Natural killer cell (primary cell): ENCODE measurements around the gene MACF1. TPM values are rescaled to one million over a fixed set of nuclear protein-coding genes. Genes with fewer than 3 reads are reported as not detected.

ENCODE experiments used
- ATAC-seq, 3 donors: fragments of 150-1000 bp in 2 of 3; fragments of 200-7000 bp in 1 of 3; cut with Tn5 transposase; 1 replicate in 1 of 3; 2 replicates in 2 of 3; pipeline ENCODE4 v1.10.0; 2021; ENCODE audit warnings: mild to moderate bottlenecking in 2 of 3, moderate library complexity in 2 of 3
- DNase-seq, 2 donors: peaks; one replicate each; pipeline versions ENCODE4 v3.0.0 to v3.0.0-alpha.2; 2013 to 2021; ENCODE audit warnings: mixed read lengths in 1 of 2
- H3K27ac ChIP-seq: one replicate; pipeline ENCODE4 v1.5.1; 2013; ENCODE audit warnings: mild to moderate bottlenecking, low read length
- H3K27me3 ChIP-seq: one replicate; pipeline ENCODE4 v1.6.1; 2013; ENCODE audit warnings: low read length; ENCODE audit not compliant: control insufficient read depth, insufficient read depth
- H3K36me3 ChIP-seq: one replicate; pipeline ENCODE4 v1.6.1; 2013; ENCODE audit warnings: low read length; ENCODE audit not compliant: control insufficient read depth, insufficient read depth
- H3K4me1 ChIP-seq: one replicate; pipeline ENCODE4 v1.6.1; 2013; ENCODE audit warnings: low read length; ENCODE audit not compliant: control insufficient read depth, insufficient read depth
- H3K4me3 ChIP-seq: one replicate; pipeline ENCODE4 v1.5.1; 2013; ENCODE audit warnings: low read length
- H3K9me3 ChIP-seq: one replicate; pipeline ENCODE4 v1.6.1; 2013; ENCODE audit warnings: low read length; ENCODE audit not compliant: control insufficient read depth, insufficient read depth
- H3K27ac Mint-ChIP-seq, 2 donors: one replicate each; pipeline ENCODE4 v1.8.0; 2022; ENCODE audit warnings: mild to moderate bottlenecking in 2 of 2, mixed read lengths in 2 of 2, moderate library complexity in 1 of 2
- H3K27me3 Mint-ChIP-seq, 2 donors: one replicate each; pipeline ENCODE4 v1.8.0; 2022; ENCODE audit warnings: low read depth in 2 of 2, mixed read lengths in 2 of 2
- H3K36me3 Mint-ChIP-seq: one replicate; pipeline ENCODE4 v1.8.0; 2022; ENCODE audit warnings: mixed read lengths
- H3K4me1 Mint-ChIP-seq, 2 donors: one replicate each; pipeline ENCODE4 v1.8.0; 2022; ENCODE audit warnings: mixed read lengths in 2 of 2
- H3K4me3 Mint-ChIP-seq: one replicate; pipeline ENCODE4 v1.8.0; 2022; ENCODE audit warnings: mild to moderate bottlenecking, moderate library complexity, mixed read lengths
- H3K9me3 Mint-ChIP-seq, 2 donors: one replicate each; pipeline ENCODE4 v1.8.0; 2022; ENCODE audit warnings: mixed read lengths in 2 of 2
- CTCF ChIP-seq: fragments of 200-600 bp; IDR thresholded peaks from one replicate; pipeline ENCODE4 v1.8.0; 2022; ENCODE audit warnings: antibody characterized with exemption
- WGBS: methylation state at CpG from one replicate; pipeline ENCODE4 v1.1.7; 2013; ENCODE audit warnings: missing lambda C conversion rate; ENCODE audit not compliant: insufficient coverage; 5-methylcytosine and 5-hydroxymethylcytosine counted together
- intact Hi-C: fragments of 100-400 bp; cut with micrococcal nuclease; formaldehyde crosslinking; loops from one replicate; pipeline ENCODE4 v1.14.2; 2022
- total RNA-seq, 4 donors: library from RNA; stranded (reverse); fragments of 120-200 nt in 1 of 4; gene quantifications; one replicate each; pipeline versions ENCODE4 v1.2.3 to v1.2.4, GENCODE V29; 2013 to 2022

Gene MACF1
- total RNA-seq, 3 donors from 2014 or later (not counting 1 experiment from before 2014, with no cell fraction given), result 752 to 811 (median 752) TPM

- Histone ChIP-seq H3K27me3 (no peaks in the 10 kb centered on the region), H3K27ac (no peak overlapping the region), H3K4me3 (no peak overlapping the region), H3K9me3 (no peaks in the 10 kb centered on the region), H3K4me1 (peaks cover 30% of the 10 kb centered on the region), H3K36me3 (no peaks in the 10 kb centered on the region)
- DNase-seq (no peak), ATAC-seq (no peak)
- Mint-ChIP-seq H3K27ac (peak overlapping the region; percentile 5 to 72), H3K27me3 (no peaks in the 10 kb centered on the region), H3K4me3 (no peak overlapping the region), H3K4me1 (peaks cover 24 to 31% of the 10 kb centered on the region in 2 donors), H3K9me3 (no peaks in the 10 kb centered on the region), H3K36me3 (no peaks in the 10 kb centered on the region)
- 65% methylated on average over 1 of the region's 1 CpG for WGBS
- no peak for TF ChIP-seq CTCF
- intact Hi-C loops, result loop anchor here (5.0 to 10.0 kb wide), 2 partner anchors 38 to 225 kb away; no protein-coding TSS in a partner anchor
These were observed 14.9 kb upstream of the MACF1 start for GRCh38 chr1:39189592-39190041.

- H3K4me1 ChIP-seq, result peaks cover 35% of the 10 kb centered on the region
These were observed 14.4 kb upstream of the MACF1 start for GRCh38 chr1:39190096-39190495.

GRCh38 chr1:39194398-39195051 lies 10.0 kb upstream of the MACF1 start:
- Histone ChIP-seq H3K27me3 (no peaks in the 10 kb centered on the region), H3K9me3 (no peaks in the 10 kb centered on the region), H3K4me1 (peaks cover 60% of the 10 kb centered on the region), H3K27ac (peak overlapping the region; percentile 86), H3K36me3 (no peaks in the 10 kb centered on the region), H3K4me3 (no peak overlapping the region)
- WGBS, result 83% methylated on average over 8 of the region's 8 CpGs
- DNase-seq (peak in 1 of 2 donors; percentile 17), ATAC-seq (no peak)
- TF ChIP-seq CTCF, result no peak
- intact Hi-C loops, result loop anchor here (5.0 to 10.0 kb wide), 2 partner anchors 33 to 220 kb away; no protein-coding TSS in a partner anchor
- H3K27ac Mint-ChIP-seq, result peak overlapping the region; percentile 91 to 94
- H3K36me3 Mint-ChIP-seq, result no peaks in the 10 kb centered on the region
- H3K4me1 Mint-ChIP-seq, result peaks cover 56 to 62% of the 10 kb centered on the region in 2 donors
- H3K9me3 Mint-ChIP-seq, result no peaks in the 10 kb centered on the region
- H3K4me3 Mint-ChIP-seq, result peak overlapping the region; percentile 54
- H3K27me3 Mint-ChIP-seq, result no peaks in the 10 kb centered on the region

More at GRCh38 chr1:39190096-39190495, 14.4 kb upstream of the MACF1 start:
- Mint-ChIP-seq H3K36me3 (no peaks in the 10 kb centered on the region), H3K27ac (peak overlapping the region in 1 of 2 donors; percentile 72), H3K27me3 (no peaks in the 10 kb centered on the region), H3K4me1 (peaks cover 28 to 36% of the 10 kb centered on the region in 2 donors), H3K4me3 (no peak overlapping the region), H3K9me3 (no peaks in the 10 kb centered on the region)
- Histone ChIP-seq H3K9me3 (no peaks in the 10 kb centered on the region), H3K27me3 (no peaks in the 10 kb centered on the region), H3K27ac (no peak overlapping the region), H3K4me3 (no peak overlapping the region), H3K36me3 (no peaks in the 10 kb centered on the region)
- intact Hi-C loops, result loop anchor here (5.0 to 10.0 kb wide), 2 partner anchors 37 to 225 kb away; no protein-coding TSS in a partner anchor
- TF ChIP-seq CTCF, result no peak
- ATAC-seq (no peak), DNase-seq (no peak)
- WGBS, result no CpG with 5 or more reads among the region's 3 CpGs
